GM18502 (cell line): ENCODE results near the gene MGAT4B.
A peak's percentile ranks its signal among the peaks of the same experiment; 100 is the strongest.
"Not testable (repeated sequence)": the region's sequence is repeated elsewhere in the genome, so short reads cannot be mapped to it uniquely, and the experiment has no call there.

Source experiments
- ATAC-seq: cut with Tn5 transposase; IDR thresholded peaks from one replicate; pipeline ENCODE4 v1.9.1; 2021; ENCODE audit warnings: mild to moderate bottlenecking; ENCODE audit not compliant: unreplicated experiment, poor library complexity

The MGAT4B gene

DNA sequence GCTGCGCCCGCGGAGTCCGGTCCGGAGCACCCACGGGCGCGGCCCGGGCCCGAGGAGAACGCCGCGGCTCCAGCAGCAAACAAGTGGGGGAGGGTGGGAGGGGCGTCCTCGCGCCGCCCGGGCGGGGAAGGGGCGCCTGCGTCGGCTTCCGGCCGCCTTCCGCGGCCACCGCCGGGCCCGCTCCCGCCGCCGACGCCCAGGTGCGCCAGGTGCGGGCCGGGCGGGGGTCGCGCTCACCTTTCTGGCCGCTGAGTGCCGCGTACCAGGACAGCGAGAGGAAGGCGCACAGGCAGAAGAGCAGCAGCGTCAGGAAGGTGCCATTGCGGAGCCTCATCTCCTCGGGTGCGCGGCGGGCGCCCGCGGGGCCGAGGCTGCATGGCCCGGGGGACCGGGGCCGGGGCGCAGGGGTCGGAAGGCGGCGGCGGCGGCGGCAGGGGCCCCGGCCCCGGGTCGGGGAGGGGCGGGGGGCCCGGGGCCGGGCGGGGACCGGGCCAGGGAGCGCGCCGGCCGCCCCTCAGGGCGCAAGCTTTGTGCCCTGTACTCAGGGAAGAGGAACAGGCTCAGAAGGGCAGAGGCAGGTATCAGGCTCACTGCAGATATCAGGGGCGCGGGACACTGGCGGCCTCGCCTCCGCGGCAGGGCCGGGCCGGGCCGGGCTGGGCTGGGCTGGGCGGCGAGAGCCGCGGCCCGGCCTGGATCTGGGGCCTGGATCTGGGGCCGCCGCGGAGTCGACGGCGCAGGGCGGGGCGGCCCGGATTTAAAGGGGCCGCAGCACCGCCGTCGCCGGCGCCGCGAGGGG lies at the start of gene MGAT4B:
TSS of gene MGAT4B (minus strand) at position 617 of the 799 bp plus-strand sequence. CDS start at position 334, 283 bp downstream.
- peak; percentile 69 for ATAC-seq

DNA sequence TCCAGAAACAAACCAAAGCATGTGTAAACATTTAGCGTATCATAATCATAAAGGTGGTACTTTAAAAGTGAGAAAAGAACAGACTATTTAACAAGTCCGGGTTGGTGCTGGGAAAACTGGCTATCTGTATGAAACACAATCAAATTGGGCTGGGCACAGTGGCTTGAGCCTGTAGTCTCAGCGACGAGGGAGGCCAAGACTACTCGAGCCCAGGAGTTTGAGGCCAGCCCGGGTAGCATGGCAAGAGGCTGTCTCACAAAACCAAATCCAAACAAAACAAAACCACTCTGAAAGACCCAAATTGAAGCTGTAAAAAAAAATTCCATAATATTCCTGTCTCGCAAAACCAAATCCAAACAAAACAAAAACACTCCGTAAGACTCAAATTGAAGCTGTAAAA lies 47.7 kb upstream of the MGAT4B start:
- ATAC-seq, result no peak

DNA sequence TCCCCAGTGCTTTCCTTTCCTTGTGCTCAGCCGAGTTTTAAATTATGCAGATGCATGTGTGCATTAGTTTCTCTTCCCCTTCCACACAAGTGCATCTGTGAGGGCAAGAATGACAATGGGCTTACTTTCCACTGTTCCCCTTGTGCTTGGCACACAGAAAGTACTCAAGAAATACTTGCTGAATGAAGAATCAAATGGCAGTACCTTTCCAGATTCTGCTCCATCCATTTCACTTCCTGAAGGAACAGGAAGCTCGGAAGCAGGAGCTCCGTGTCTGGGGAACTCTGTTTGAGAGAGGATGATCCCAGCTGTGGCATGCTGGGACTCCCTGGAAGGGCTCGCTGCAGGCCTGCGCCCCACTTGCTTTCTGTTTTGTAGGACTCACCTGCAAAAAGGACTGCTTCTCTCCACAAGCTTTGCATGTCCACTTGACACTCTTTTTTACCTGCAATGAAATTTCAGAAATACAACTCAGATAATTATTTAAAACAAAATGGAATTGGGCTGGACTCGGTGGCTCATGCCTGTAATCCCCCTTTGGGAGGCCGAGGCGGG lies 46.4 kb upstream of the MGAT4B start:
- ATAC-seq, result peak; percentile 90

DNA sequence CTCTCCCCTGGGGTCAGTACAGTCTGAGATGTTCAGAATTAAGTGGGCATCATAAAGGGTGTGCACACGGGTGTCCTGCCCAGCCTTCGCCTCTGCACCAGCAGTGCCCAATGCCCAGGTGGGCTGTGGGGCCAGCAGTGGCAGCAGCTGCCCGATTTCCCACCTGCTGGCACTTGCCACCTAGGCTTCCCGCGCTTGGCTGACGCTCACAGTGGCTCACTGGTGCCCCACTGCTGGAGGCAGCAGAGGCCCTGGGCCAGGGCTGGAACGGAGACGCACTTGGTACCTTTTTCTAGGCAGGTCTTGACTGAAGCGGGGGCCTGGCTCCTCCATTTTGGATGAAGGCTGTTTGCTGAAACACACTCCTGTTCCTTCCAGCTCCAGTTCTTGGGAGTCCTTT lies 35.0 kb upstream of the MGAT4B start:
- no peak for ATAC-seq

DNA sequence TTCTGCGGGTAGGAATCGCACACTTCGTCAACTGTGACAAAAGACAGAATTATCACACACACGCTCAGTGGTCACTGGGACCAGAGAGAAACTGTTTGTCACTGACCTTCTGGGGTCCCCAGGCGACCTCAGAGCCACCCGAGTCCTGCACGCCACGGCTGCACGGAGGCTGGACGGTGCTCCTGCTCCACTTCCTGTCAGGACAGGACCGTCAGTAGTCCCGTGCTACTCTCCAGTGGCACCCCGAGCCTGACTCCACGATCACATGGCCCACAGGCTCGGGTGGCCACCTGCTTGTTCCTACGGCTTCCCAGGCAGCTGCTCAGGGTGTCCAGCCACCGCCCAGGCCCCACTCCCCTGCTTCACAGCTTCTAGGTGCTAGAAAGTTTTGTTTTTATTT lies 34.1 kb upstream of the MGAT4B start:
- no peak for ATAC-seq

DNA sequence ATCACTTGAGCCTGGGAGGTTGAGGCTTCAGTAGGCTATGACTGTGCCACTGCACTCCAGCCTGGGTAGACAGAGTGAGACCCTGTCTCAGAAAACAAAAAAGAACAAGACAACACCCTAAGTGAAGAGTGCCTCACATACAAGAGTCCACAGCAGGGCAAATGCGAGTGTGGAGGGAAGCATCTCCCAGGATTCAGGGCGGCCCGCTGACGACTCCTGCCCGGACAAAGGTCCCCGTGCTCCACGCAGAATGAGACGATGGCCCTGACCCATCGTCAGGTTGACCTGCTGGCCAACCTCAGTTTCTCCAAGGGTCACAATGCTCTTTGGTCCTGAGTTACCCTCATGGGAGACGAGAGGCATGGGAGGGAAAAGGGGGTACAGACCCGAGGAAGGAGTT lies 33.7 kb upstream of the MGAT4B start:
- ATAC-seq, result no peak

DNA sequence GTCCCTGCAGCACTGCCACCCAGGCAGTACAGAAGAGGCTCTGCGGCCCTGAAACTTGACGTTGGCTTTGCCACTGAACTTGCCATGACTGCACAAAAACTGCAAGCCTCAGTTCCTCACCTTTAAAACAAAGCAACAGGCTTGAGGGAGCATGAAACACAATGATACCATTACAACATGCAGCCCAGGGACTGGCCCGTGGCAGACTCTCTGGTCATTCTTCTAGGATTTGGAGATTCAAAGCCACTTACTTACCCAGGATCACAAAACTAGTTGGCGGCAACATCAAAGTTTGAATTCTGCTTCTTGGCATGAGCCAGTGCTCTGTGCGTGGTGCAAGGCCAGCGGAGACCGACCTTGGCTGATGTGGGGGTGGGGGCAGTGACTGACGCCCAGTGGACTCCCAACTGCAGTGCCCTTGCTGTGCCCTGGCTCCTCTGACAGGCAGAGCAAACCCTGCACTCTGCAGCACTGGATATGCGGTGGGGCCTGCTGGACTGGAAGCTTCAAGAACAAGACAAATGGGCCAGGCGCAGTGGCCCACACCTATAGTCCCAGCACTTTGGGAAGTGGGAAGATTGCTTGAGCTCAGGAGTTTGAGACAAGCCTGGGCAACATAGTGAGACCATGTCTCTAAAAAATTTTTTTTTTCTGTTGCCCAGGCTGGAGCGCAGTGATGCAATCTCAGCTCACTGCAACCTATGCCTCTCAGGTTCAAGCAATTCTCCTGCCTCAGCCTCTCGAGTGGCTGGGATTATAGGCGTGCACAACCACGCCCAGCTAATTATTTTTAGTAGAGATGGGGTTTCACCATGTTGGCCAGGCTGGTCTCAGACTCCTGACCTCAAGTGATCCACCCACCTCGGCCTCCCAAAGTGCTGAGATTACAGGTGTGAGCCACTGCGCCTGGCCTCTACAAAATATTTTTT lies 32.9 kb upstream of the MGAT4B start:
- no peak for ATAC-seq

DNA sequence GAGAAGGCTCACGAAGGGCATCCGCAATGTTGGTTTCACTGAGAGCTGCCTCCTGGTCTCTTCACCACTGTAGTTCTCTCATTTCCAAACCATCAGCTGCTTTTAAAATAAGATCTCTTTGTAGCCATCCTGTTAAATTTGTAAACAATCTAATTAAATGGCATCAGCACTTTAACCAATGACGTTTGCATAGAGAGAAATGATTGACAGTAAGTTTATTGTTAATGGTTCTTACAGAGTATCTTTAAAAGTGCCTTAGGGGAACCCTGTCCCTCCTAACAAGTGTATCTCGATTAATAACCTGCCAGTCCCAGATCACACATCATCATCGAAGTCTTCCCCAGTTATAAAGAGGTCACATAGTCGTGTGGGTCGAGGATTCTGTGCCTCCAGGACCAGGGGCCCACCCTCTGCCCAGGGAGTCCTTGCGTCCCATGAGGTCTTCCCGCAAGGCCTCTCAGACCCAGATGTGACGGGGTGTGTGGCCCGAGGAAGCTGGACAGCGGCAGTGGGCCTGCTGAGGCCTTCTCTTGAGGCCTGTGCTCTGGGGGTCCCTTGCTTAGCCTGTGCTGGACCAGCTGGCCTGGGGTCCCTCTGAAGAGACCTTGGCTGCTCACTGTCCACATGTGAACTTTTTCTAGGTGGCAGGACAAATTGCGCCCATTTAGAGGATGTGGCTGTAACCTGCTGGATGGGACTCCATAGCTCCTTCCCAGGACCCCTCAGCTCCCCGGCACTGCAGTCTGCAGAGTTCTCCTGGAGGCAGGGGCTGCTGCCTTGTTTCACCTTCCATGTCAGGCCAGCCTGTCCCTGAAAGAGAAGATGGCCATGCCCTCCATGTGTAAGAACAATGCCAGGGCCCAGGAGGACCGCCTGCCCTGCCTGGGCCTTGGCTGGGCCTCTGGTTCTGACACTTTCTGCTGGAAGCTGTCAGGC lies 30.7 kb upstream of the MGAT4B start:
- ATAC-seq, result no peak

DNA sequence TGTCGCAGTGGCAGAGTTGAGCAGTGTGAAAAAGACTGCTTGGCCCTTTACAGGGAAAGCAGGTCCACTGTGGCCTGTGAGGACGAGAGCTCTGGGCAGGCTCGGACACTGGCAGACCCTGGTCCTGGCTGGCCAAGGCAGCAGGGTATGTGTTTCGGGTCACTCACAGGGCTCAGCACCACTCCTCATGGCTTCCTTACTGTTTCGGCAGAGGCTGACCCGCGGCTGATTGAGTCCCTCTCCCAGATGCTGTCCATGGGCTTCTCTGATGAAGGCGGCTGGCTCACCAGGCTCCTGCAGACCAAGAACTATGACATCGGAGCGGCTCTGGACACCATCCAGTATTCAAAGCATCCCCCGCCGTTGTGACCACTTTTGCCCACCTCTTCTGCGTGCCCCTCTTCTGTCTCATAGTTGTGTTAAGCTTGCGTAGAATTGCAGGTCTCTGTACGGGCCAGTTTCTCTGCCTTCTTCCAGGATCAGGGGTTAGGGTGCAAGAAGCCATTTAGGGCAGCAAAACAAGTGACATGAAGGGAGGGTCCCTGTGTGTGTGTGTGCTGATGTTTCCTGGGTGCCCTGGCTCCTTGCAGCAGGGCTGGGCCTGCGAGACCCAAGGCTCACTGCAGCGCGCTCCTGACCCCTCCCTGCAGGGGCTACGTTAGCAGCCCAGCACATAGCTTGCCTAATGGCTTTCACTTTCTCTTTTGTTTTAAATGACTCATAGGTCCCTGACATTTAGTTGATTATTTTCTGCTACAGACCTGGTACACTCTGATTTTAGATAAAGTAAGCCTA lies 29.8 kb upstream of the MGAT4B start:
- peak; percentile 39 for ATAC-seq

DNA sequence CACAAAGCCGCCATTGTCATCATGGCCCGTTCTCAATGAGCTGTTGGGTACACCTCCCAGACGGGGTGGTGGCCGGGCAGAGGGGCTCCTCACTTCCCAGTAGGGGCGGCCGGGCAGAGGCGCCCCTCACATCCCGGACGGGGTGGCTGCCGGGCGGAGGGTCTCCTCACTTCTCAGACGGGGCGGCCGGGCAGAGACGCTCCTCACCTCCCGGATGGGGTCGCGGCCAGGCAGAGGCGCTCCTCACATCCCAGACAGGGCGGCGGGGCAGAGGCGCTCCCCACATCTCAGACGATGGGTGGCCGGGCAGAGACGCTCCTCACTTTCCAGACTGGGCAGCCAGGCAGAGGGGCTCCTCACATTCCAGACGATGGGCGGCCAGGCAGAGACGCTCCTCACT lies 28.2 kb upstream of the MGAT4B start:
- ATAC-seq, result not testable (repeated sequence)

DNA sequence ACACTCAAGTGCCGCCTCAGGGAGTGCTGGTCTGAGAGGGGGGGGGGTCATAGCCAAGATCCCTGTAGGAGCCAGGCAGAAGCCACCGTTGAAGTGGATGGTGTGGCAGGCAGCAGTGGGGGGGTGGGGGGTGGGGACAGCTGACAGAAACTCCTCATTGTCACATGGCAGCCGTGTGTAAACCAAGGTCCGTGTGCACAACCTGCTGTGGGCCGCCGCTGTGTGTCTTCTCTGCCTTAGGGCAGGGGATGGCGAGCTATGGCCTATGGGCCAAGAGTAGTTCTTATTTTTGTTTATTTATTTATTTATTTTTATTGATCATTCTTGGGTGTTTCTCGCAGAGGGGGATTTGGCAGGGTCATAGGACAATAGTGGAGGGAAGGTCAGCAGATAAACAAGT lies 27.5 kb upstream of the MGAT4B start:
- no peak for ATAC-seq

DNA sequence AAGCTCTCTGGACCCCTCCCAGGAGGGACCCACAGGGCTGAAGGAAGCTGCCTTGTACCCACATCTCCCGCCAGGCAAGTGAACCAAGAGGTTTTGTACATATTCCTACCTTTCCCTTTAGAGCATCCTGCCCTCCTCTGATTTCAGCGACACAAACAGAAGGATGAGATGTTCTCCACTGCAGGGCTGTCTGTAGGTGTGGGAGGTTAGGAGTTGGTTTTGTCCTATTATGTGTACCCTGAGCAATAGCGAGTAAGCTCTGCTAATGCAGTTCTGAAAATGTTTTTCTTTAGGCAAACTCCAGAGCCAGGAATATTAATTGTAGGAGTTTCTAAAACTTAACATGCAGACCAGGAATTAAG lies 27.0 kb upstream of the MGAT4B start:
- ATAC-seq, result no peak

DNA sequence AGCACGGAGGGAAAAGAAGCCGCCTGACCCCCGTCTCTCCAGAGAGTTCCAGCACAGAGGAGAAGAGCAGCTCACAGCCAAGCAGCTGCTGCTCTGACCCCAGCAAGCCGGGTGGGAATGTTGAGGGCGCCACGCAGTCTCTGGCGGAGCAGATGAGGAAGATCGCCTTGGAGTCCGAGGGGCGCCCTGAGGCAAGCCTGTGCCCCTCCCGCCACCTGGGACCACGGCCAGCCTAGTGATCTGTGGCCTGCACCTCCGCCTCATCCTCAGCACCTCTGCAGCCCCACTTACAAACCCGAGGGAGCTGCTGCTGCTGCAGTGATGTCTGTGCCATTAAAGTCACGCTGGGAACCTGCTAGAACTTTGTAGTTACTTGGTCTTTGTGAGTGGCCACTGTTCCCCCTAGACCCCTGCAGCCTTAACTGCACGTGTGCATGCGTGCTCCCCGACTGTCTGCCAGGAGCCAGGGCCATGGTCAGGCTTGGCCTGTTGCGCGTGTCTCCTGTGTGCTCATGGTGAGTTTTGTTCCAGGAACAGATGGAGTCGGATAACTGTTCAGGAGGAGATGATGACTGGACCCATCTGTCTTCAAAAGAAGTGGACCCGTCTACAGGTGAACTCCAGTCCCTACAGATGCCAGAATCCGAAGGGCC lies 26.5 kb upstream of the MGAT4B start:
- ATAC-seq, result no peak

DNA sequence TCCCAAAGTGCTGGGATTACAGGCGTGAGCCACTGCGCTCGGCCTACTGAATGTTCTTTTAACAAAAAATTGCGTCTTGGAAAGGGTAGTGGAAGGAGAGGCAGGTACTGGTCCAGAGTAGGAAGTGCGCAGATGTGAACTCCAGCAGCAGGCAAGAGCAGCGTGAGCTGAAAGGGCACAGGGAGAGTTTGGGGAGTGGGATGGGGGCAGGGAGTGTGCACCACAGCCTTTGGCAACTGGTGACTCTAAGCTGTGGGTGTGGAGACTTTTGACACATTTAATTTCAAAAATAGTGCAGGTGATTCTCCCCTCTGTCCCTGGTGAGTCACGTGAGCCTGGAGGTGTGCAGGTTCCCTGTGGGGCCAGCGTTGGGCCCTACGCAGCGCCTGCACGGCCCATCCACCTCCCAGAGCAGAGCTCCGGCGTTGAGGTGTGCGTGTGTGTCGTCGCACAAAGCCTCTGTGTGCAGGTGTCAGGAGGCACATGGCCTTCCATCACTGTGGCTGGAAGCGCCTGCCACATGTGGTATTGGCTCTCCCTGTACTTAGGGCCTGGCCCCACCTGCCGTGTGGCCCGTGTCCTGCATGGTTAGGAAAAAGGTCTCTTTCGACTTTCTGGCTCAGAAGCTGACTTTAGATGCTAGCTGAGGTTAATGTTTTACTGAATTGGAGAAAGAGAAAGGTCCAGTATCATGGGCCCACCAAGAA lies 25.5 kb upstream of the MGAT4B start:
- no peak for ATAC-seq

DNA sequence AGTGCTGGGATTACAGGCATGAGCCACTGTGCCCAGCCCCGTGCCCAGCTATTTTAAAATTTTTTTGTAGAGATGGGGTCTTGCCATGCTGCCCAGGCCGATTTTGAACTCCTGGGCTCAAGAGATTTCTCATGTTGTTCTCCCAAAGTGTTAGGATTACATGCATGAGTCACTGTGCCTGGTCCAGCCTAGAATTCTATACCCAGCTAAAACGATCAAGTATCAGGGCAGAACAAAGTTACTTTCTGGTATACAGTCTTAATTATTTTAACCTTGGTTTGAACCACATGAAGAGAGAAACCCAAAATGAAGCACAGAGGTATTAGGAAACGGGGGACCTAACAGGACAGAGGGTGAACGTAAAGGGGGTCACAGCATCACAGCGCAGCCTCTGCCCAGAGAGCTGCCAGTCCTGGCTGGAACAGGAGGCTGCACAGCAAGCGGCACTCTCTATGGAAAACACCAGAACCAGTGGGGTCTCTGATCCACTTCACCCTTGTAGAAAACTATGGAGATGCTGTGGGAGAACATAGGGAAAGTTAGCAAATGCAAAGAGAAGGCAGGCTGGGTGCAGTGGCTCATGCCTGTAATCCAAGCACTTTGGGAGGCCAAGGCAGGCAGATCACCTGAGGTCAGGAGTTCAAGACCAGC lies 24.3 kb upstream of the MGAT4B start:
- ATAC-seq, result no peak

DNA sequence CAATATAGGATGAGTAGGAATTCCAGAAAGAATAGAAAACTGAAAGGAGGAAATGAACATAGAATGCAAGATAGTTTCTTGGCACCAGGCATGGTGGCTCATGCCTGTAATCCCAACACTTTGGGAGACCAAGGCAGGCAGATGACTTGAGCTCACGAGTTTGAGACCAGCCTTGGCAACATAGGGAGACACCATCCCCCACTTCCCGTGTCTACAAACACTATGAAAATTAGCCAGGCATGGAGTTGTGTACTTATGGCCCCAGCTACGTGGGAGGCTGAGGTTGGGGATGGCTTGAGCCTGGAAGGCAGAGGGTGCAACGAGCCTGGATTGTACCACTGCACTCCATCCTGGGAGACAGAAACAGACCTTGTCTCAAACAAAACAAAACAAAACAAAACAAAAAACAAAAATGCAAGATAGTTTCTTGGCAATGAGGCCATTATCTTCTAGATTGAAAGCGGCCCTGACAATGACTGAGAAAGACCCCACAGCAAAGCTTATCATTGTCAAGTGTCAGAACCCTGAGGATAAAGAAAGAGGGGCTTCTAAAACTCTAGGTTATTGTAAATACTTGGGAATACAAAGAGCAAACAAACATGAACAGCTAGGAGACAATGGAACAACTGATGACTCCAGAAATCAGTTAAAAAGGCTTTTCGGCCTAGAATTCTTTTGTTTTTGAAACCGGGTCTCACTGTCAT lies 23.2 kb upstream of the MGAT4B start:
- no peak for ATAC-seq

DNA sequence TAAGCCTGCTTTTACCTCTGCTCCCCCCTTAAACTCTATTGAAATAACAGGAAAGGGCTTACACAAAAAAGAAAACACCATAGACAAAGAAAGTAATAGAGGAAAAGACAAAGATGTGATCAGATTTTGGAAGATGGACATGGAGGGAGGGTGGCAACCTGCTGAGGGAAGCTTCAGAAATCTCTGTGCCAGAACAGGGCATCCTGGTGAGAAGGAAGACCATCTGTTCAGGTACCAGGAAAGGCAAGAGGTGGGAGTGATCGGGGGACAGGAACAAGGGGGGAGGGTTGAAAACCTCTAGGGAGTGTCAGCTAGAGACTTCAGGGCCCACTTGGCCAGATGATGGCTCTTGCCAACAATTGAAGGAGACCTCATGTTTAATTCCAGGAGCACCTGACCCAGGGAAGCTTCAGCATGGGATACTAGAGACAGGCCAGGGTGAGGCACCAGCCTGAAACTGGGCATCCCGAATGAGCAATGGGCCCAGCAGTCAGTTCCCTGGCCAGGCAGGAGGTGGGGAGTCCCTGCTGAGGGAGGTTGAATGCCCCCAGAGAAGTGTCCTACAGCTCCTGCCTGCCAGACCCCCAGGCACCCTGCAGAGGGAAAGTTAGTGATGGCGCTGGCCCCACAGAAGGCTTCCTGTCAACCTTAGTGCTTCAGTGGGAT lies 22.2 kb upstream of the MGAT4B start:
- ATAC-seq, result no peak
